Measurements from ENCODE around the gene MGAT5B.
"Not testable (repeated sequence)": the region's sequence is repeated elsewhere in the genome, so short reads cannot be mapped to it uniquely, and the experiment has no call there.

The MGAT5B gene, protein sequence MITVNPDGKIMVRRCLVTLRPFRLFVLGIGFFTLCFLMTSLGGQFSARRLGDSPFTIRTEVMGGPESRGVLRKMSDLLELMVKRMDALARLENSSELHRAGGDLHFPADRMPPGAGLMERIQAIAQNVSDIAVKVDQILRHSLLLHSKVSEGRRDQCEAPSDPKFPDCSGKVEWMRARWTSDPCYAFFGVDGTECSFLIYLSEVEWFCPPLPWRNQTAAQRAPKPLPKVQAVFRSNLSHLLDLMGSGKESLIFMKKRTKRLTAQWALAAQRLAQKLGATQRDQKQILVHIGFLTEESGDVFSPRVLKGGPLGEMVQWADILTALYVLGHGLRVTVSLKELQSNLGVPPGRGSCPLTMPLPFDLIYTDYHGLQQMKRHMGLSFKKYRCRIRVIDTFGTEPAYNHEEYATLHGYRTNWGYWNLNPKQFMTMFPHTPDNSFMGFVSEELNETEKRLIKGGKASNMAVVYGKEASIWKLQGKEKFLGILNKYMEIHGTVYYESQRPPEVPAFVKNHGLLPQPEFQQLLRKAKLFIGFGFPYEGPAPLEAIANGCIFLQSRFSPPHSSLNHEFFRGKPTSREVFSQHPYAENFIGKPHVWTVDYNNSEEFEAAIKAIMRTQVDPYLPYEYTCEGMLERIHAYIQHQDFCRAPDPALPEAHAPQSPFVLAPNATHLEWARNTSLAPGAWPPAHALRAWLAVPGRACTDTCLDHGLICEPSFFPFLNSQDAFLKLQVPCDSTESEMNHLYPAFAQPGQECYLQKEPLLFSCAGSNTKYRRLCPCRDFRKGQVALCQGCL

DNA sequence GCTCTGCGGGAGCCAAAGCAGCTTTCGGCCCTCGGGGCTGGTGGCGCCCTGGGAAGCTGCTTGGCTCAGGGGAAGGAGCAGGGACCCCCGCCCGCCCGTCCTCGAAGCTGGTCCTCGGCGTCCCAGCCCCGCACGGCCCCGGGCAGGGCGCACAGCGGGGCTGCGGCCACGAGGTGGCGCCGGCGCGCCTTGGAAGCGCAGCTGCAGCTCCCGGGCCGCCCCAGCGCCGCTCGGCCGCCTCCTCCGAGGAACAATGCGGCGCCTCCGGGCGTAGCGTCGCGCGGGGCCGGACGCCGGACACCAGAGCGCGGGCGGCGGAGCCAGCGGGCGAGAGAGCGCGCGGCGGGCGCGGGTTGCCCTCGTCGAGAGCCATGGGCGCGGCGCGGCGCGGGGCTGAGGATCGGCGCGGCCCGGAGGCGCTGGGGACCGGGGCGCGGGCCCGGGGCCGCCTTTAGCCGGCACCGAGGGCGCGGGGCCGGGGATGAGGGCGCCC lies at the start of gene MGAT5B:
Gene MGAT5B, plus strand, starts transcription at position 229 of the 493 bp plus-strand sequence. CDS start 626 bp downstream, outside the sequence.
- peak; percentile 78 for DNase-seq

DNA sequence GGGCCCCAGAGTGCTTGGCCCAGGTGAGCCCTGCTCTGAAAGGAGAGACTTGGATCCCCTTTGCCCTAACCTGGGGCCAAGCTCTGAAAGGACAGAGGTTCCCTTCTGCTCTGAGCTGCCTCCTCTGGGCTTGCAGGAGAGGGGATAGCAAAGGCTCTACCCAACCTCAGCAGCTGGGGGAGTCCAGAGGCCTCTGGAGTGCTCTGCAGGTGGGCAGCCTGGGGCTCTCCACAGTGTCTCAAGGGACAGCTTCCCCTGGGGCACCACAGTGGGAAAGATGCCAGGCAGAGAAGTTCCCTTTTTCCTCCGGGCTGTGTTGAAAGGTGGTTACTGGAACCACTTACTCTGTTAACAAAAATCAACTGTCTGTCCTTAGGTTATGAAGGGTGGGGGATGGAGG lies 48.2 kb upstream of the MGAT5B start:
- no peak for DNase-seq

DNA sequence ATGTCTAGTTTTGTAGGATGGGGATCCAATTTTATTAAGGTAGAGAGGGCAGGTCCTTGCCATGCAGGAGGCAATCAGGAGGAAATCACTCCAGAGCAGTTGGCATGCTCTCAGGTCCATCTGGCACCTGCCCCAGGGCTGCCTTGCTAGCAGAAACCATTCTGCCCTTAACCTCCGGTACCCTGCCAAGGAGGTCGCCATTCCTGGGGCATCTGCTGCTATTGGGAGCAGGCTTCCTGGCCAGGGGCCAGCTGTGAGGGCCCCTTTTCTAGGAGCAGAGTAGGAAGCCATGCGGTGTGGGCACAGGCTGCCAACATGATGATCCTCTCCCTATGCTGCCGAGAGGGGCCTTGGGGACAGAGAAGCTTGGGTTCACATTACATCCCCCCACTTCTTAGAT lies 47.6 kb upstream of the MGAT5B start:
- DNase-seq = no peak

DNA sequence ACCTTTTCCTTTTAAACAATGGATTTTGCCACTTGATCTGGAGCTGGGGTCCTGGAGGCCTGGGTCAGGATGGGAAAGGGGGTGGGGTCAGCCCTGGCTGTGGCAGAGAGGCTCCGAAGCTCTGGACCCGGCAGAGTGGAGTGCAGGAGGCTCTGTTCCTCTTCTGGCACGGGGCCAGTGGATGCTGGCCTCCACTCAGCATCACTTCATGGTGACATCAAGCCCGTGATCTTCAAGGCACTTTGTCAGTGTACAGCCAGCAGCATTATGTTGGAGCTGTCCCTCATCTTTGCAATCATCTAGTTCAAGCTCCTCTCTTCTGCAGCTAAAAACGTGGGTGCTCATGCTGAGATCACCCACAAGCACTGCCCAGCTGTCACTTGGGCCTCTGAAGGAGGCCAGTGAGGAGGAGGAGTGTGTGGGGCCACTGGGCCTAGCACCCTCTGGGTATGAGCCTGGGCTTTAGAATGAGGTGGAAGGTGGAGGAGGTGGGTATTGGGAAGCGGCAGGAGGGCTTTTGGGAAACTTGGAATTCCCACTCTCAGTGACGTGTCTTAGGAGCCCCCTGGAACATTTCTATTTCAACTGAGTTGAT lies 45.9 kb upstream of the MGAT5B start:
- DNase-seq = no peak

DNA sequence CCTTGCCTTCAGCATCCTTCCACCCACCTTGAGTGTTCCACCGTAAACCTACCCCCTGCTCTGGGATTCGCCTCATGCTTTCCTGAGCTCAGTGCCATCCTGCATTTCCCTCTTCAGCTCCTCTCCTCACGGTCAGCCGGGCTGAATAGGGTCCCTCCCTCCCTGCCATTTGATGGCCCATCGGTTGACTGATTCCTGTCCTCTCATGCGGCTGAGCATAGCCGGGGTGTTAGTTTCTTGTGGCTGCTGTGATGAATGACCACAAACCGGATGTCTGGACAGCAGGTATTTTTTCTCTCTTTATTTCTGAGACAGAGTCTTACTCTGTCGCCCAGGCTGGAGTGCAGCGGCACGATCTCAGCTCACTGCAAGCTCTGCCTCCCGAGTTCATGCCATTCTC lies 44.1 kb upstream of the MGAT5B start:
- no peak for DNase-seq

DNA sequence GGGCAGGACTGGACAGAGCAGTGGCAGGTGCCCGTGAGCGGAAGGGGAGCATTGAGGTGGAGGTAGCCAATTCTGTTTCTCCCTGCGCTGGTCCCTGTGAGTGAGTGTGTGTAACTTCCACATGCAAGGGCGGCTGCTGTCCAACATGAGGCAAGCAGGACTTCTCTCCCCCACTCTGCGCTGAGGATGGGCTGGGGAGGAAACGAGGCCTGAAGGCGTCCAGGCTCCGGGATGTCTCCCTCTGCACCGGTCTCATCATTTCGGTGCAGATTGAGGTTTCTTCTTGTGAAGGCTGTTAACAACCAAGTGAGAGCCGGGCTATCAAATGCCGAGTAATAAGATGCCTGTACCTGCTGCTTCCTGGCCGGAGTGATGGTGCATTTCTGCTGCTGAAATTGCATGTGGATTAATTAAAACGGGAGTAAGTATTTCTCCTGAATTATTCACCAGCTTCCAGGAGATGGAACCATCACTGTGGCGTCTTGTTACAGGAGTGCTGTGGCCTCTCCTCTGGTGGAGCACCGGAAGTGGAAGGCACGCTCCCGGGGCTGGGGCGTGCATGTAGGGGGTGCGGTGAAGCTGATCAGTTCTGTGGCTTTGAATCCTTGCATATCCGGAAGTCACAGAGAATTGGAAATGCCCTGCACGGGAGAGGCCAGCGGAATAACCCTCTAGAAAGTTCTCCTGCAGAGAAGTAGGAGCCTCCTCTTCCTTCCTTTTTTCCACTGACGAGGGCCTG lies 41.7 kb upstream of the MGAT5B start:
- no peak for DNase-seq

DNA sequence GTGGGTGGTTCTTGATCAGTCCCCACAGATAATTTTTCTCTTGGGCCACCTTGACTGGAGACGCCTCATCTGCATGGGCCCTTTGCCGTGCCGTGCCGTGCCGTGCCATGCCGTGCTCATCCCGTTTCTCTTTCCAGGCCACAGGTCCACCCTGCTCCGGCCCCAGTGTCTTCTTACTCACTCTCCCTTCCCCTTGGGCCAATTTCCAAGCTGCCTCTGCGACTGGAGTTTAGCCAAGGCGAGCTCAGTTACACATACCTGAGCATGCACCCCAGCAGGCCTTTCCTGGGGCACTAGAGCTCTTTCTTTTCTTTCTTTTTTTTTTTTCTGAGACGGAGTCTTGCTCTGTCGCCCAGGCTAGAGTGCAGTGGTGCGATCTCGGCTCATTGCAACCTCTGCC lies 40.5 kb upstream of the MGAT5B start:
- no peak for DNase-seq

DNA sequence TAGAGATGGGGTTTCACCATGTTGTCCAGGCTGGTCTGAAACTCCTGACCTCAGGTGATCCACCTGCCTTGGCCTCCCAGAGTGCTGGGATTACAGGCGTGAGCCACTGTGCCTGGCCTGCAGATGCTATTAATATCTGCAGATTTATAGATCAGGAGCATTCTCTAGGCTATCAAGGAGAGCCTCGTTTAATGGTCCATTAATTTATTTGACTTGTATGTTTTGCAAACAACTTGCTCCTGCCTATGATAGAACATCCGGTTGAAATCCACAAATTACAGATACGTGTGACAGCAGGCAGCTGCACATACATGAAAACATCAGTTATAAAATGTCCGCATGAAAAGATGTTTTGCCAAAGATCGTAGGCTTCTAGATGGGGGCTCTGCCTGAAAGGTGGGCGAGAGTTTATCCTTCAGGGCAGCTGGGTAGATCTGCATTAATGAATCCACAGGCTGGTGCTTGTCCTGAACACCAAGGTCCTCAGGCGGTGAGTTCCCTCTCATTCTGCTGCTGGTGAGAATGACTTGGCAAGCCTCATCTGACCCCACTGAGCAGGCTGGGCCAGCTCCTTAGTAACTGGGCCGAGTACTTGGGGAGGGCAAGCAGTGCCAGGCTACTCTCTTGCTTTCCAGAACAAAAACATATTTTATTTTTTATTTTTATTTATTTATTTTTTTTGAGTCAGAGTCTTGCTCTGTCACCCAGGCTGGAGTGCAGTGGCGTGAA lies 37.1 kb upstream of the MGAT5B start:
- no peak for DNase-seq

DNA sequence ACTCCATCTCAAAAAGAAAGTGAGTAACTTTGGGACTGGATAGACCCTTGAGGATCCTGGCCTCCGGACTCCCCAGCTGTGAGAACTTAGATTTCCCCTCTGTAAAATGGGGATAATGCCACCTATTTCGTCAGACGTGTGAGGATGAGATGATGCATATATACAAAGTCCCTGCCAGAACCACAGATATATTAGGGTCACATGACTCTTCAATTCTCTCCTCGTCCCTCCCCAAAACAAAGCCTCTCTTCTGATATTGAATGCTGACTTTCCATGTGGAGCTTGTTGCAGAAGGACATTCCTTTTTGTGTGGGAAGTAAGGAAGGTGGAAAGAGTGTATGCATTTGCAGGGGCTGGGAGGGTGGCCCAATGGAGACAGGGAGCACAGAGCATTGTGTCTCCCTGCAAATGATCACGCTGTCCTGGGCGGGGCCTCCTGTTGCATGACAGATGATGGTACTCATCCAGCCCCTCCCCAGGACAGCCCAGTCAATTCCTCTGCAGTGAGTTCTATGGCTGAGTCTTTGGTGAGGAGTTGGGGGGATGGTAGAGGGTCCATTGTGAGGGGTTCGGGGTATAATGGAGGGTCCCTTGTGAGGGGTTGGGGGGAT lies 35.1 kb upstream of the MGAT5B start:
- DNase-seq = no peak

DNA sequence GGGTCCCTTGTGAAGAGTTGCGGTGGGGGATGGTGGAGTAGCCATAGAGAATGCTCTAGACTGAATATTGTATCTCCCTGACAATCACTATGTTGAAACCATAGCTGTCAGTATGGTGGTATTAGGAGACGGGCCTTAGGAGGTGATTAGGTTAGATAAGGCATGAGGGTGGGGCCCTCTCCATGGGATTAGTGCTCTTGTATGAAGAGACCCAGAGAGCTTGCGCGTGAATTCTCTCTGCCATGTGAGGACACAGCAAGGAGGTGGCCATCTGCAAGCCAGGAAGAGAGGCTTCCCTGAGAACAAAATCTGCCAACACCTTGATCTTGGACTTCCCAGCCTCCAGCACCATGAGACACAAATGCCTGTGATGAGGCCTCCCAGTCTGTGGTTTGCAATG lies 34.5 kb upstream of the MGAT5B start:
- DNase-seq = no peak

DNA sequence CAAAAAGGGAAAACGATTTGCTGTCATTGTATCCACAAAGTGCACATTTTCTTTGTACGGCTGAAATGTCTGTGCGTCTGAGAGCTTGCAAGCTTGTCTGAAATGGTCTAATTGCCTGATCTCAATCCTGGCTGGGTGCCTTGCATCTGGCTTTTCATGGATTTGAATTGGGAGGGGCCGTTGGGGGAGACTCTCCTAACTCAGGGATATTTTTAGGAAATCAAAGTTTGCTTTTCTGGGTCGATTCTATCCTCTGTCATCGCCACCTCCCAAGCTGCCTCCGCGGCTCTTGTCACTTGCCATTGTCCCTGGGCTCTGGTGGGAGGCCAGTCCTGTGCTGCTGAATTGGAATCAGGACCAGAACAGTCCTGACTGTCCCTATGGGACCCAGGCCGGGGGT lies 33.3 kb upstream of the MGAT5B start:
- no peak for DNase-seq

DNA sequence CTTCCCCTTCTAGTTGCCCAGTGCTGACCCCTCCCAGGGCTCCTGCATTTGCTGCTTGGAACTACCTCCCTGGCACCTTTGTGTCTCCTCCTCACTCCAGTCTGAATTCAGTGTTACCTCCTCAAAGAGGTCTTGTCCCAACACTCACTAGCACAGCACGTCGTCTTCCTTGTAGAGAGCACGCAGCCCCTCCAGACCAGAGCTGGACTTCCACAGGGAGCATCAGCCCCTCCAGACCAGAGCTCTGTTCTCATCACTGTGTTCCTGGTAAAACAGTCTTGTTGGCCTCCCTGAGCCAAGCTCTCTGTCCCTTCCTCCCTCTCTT lies 27.8 kb upstream of the MGAT5B start:
- DNase-seq = no peak

DNA sequence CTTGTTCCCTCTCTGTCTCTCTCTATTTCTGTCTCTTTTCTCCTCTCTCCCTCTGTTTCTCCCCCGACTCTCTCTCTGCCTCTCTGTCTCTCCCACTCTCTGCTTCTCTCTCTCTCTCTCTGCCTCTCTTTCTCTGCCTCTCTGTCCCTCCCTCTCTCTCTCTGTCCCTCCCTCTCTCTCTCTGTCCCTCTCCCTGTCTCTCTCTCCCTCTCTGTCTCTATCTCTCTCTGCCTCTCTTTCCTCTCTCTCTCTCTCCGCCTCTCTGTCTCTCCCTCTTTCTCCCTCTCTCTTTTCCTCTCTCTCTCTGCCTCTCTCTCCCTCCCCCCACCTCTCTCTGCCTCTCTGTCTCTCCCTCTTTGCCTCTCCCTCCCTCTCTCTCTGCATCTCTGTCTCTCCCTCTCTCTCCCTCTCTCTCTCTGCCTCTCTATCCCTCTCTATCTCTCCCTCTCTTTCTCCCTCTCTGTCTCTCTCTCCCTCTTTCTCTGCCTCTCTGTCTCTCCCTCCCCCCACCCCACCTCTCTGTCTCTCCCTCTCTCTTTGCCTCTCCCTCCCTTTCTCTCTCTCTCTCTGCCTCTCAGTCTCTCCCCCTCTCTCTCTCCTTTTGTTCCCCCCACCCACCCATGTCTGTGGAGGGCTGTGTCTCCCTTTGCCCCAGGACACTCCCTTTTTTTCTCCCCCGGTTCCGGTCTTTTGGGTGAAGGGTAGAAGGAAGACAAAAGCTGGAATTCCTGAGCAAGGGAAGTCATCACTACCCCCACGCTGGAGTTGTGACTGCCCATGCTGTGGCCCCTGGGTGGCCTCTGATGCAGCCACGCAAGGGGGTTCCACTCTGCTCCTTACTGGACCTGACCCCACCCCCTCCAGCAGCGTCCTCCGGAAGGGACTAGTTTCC lies 27.1 kb upstream of the MGAT5B start:
- no peak for DNase-seq

DNA sequence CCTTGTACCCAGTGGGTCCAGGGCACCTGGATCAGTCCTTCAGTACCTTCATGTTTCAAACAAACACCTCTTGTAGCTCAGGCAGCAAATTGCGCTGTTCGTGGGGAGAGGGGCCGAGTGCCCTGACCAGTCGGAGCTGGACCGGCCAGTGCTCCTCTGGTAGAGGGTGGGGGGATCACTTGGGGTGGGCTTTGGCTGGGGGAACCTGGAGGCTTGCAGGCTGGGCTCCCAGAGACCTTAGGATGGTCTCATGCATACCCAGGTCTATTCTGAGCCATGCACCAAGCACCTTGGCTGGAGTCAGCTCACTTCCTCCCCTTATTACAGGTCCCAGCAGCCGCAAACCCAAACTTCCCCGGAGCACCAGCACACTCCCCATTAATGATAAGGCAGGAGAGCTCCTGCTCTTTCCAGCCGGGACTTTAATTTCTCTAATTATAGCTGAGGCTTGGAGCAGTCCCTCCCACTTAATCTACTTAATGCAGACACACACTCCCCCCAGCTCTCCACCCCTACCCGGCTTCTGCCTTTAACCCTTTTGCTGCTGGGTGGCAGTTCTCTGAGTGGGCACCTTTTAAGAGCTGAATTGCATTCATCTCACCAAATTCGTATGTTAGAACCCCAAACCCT lies 26.3 kb upstream of the MGAT5B start:
- no peak for DNase-seq

DNA sequence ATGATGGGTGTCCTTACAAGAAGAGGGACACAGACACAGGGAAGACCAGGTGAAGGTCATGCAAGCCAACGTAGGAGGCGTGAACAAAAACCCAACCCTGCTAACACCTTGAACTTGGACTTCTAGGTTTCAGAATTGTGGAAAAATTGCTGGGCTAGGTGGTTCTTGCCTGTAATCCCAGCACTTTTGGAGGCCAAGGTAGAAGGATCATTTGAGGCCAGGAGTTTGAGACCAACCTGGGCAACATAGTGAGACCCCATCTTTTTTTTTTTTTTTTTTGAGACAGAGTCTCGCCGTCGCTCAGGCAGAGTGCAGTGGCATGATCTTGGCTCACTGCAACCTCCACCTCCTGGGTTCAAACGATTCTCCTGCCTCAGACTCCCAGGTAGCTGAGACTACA lies 25.1 kb upstream of the MGAT5B start:
- DNase-seq = not testable (repeated sequence)

DNA sequence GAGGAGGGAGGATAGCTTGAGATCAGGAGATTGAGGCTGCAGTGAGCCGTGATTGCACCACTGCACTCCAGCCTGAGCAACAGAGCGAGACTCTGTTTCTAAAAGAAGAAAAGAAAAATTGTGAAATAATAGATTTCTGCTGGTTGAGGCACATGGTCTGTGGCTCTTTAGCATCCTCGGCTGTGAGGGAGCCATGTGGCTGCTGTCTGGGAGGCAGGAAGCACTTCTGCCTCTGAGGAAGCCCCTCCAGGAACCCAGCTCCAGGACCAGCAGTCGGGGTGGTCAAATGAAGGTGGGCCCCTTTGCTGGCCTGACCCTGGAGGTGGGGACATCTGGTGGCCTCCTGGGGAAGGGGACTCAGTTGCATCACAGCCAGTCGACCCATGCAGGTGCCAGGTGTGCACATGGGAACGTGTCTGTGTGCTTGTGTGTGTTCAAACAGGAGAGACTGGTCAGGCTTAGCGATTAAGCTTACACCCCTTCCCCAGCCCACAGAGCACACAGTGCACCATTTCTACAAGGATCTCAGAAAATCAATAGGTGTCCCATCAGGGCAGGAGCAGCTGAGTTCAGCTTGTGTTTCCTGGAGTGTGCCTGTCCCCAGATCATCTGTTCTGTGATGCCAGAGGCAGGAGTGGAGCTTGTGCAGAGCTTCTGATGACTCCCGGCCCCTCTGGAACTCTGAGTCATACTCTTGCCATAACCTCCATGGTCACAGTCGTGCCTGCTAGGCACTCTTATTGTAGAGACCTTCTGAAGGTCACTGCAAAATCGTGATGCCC lies 24.3 kb upstream of the MGAT5B start:
- no peak for DNase-seq

DNA sequence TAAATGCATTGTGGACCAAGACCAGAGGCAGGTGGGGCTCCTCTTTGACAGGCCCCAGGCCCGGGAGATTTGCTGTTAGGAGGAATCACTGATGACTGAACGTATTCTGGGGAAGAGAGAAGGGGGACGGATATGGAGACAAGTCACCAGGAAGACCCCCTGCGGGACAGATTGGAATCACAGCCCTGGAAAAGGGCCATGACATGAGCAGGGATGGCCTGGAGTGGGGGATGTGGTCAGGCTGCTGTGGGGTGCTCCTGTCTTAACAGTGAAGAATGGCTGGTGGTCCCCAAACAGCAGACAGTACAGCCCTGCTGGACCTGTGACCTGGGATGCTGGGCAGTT lies 23.7 kb upstream of the MGAT5B start:
- no peak for DNase-seq

DNA sequence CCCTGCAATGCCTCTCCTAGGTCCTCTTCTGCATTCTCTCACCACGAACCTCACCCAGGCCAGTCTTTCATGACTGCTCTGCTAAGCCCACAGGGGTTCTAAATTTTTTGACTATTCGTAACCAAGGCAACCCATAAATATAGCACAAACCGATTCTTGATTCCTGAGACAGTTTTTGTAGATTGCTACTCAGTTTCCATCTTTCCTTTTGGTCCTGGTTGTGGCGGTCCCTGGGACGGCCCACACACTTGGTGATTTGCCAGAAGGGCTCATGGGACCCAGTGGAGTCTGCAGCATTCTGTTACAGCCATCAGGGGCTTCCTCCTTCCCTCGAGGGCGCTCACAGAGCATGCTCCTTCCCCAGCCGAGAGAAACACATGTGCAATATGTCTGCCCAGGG lies 23.4 kb upstream of the MGAT5B start:
- DNase-seq = no peak

DNA sequence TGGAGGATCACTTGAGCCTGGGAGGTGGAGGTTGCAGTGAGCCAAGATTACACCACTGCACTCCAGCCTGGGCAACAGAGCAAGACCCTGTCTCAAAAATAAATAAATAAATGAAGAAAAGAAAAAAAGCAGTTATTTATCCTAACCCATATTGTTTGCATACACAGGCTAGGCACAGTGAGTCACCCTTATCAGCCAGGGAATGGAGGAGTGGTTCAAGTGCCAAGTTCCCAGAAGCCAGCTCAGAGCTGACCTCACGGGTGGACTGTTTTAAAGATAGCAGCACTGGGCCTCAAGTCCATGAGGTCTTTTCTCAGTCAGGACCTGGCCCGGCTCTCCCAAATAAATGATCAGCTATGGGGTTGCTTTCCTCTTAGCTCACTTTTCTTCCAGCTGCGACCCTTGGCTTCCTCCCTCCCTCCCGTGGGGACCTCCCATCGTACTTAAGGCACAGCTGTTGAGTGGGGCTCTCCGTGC lies 22.6 kb upstream of the MGAT5B start:
- DNase-seq = no peak

DNA sequence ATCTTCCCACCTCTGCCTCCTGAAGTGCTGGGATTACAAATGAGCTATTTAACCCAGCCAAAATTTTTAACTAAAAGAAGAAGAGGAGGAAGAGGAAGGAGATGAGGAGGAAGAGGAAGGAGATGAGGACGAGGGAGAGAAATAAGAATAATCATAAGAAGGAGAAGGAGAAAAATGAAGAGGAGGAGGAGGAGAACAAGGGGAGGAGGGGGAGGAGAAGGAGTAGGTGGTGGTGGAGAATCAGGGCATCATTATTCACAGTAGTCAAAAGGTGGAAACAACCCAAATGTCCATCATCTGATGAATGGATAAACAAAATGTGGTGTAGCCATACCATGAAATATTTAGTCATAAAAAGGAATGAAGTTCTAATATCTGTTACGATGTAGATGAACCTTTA lies 21.2 kb upstream of the MGAT5B start:
- DNase-seq = no peak
